GM12875 (cell line): ENCODE results near the gene CIBAR2.
"Not testable (repeated sequence)": the region's sequence is repeated elsewhere in the genome, so short reads cannot be mapped to it uniquely, and the experiment has no call there.

ENCODE experiments used
- H3K4me3 ChIP-seq: one replicate; pipeline ENCODE4 v1.5.1; 2011; ENCODE audit warnings: low read depth, low read length, control low read depth
- TF ChIP-seq, protein P1 (sequence below): IDR thresholded peaks from 2 replicates; pipeline ENCODE4 v1.5.1; 2011; ENCODE audit warnings: low read depth, mild to moderate bottlenecking, control low read depth, inconsistent platforms, low read length, moderate library complexity, borderline replicate concordance; ENCODE audit not compliant: insufficient read depth

Gene CIBAR2

DNA sequence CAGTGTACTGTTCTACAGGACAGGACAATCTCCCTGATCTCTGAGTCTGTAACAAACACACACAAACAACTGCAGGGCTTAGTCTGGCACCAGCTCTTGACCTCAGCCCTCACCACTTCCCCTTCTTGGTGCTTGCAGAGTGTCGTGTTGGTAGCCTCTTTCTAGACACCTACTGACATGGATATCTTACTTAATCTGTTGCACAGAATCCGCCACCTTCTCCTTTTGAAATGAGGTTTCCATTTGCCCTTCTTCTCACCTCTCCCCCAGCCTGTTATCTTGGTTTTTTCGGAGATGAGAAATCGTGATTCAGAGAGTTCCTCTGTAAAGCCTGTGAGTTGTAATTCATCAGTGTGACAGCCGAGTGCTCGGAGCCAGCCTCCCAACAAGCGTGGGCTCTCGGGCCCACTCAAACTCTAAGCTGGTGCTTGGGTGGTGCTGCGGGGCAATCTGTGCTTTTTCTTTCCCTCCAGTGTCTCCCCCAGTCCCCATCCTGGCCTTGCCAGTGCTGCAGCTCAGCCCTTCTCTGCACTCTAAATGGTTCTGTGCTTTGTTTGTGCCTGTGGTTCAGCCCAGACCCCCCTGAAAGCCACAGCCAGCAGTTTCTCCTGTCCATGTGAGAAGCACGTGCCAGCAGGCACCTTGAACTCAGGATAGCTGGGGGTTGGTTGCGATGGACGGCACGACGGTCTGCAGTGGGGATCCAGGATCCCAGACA is 56.6 kb downstream of the CIBAR2 start:
- H3K4me3 ChIP-seq, result no peak overlapping the region
- TF ChIP-seq, protein P1, sequence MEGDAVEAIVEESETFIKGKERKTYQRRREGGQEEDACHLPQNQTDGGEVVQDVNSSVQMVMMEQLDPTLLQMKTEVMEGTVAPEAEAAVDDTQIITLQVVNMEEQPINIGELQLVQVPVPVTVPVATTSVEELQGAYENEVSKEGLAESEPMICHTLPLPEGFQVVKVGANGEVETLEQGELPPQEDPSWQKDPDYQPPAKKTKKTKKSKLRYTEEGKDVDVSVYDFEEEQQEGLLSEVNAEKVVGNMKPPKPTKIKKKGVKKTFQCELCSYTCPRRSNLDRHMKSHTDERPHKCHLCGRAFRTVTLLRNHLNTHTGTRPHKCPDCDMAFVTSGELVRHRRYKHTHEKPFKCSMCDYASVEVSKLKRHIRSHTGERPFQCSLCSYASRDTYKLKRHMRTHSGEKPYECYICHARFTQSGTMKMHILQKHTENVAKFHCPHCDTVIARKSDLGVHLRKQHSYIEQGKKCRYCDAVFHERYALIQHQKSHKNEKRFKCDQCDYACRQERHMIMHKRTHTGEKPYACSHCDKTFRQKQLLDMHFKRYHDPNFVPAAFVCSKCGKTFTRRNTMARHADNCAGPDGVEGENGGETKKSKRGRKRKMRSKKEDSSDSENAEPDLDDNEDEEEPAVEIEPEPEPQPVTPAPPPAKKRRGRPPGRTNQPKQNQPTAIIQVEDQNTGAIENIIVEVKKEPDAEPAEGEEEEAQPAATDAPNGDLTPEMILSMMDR, result no peak

DNA sequence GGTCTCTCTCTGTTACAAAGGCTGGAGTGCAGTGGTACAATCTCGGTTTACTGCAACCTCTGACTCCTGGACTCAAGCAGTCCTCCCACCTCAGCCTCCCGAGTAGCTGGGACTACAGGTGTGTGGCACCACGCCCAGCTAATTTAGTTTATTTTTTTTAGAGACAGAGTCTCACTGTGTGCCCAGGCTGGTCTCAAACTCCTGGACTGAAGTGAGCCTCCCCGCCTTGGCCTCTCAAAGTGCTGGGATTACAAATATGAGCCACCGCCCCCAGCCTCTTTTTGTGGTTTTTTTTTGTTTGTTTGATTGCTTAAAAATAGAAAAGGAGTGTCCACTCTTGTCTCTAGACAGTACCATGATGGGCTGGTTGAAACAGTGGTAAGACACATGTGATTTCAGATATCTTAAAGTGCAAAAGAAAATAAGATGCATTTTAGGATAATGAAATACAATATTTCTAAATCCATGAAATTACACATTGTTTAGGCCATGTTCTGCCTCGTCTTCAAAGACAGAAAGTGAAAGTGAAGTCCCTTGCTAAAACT is 57.3 kb downstream of the CIBAR2 start:
- H3K4me3 ChIP-seq, result no peak overlapping the region

DNA sequence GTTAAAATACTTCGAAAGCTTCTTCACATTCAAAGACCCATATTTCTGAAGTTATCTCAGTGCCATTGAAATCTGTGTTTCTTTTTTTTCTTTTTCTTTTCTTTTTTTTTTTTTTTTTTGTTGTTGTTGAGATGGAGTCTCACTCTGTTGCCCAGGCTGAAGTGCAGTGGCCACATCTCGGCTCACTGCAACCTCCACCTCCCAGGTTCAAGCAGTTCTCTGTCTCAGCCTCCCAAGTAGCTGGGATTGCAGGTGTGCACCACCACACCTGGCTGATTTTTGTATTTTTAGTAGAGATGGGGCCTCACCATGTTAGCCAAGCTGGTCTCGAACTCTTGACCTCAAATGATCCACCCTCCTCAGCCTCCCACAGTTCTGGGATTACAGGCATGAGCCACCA is 58.0 kb downstream of the CIBAR2 start:
- H3K4me3 ChIP-seq, result not testable (repeated sequence)

More for the DNA sequence above, 57.3 kb downstream of the CIBAR2 start:
- TF ChIP-seq, protein P1, result no peak

DNA sequence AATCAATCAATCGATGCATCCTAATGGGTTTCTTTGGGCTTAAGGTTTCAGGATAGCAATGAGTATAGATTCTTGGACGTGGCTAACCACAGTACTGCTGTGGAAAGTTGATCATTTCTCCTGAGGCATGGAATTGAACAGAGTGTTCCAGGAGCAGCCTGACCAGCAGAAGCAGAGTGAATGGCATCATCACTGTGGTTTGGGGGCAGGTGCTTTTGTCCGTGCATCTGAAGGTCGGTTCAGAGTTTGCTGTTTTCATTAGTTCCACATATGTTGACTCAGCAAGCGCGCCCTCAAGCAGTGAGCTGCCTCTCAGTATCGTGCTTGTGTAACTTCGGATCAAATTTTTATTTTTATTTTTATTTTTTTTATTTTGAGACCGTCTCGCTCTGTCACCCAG is 59.7 kb downstream of the CIBAR2 start:
- TF ChIP-seq, protein P1, result no peak
- H3K4me3 ChIP-seq, result no peak overlapping the region

DNA sequence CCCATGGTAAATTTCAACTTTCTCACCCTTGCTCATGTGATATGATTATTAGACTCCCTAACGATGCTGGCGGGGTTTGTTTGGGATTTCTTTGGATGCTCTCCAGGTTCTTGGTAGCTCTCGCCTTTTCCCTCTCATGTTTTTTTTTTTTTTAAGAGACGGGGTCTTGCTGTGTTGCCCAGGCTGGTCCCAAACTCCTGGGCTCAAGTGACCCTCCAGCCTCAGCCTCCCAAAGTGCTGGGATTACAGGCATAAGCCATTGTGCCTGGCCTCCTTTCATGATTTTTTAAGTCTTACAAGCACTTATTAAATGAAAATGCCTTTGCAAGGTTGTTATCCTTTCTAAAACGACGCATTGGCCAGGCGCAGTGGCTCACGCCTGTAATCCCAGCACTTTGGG is 60.6 kb downstream of the CIBAR2 start:
- TF ChIP-seq, protein P1, result no peak
- no peak overlapping the region for H3K4me3 ChIP-seq

DNA sequence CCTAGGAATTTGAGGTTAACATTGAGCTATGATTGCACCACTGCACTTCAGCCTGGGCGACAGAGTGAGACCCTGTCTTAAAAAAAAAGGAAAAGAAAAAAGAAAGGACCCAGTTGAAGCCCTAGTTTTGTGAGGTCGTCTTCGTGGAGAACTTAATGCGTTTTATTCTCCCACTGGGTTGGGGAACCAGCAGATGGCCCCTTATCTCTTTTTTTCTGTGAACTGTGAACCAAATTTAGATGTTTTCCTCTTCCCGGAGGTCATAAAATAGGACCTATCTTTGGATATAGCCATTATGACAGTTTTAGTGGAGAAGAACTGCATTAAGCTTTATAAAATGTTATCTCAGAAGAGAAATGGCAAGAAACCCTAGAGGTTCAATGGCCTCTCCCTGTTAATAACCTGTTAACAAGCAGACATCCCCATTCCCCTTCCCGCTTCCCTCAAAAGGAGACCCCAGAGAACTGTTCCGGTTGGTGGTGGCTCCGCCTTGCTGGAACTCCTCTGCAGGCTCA is 61.1 kb downstream of the CIBAR2 start:
- TF ChIP-seq, protein P1, result no peak
- no peak overlapping the region for H3K4me3 ChIP-seq

DNA sequence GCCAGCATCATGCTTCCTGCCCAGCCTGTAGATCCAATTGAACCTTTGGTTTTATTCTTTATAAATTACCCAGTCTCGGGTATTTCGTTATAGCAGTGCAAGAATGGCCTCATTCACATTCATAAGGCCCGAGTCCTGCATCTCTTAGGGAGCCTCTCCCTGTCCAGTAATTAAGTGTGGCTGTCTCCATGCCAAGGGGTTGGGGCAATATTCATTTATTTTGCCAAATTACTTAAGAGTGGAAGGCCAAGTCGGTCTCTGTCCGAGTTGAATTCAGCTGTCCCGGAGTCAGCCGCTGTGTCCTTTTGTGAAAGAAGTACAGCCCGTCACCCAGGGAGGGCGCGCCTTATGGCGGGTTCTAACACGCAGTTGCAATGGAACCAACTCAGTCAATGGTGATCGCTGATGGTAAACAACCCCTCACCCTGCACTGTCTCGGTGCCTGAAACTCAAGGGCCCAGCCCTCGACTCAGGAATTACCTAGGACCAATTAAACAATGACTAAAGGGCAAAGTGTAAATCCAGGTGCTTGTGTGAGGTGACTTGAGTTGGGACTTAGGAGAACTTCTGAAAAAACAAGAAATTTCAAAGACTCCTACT is 62.5 kb downstream of the CIBAR2 start:
- H3K4me3 ChIP-seq, result no peak overlapping the region
- TF ChIP-seq, protein P1, result no peak
